Adipocyte (in vitro differentiated cells): Measurements from ENCODE around the gene MYO1D.
"Not testable (repeated sequence)": the region's sequence is repeated elsewhere in the genome, so short reads cannot be mapped to it uniquely, and the experiment has no call there.

ENCODE experiments used
- DNase-seq: peaks from one replicate; pipeline ENCODE4 v3.0.0-alpha.2; 2015; ENCODE audit warnings: low read depth
- H3K27me3 ChIP-seq: replicated peaks from 2 replicates; pipeline ENCODE4 v1.7.0; 2013; ENCODE audit warnings: mild to moderate bottlenecking, low read length, moderate library complexity; ENCODE audit not compliant: control insufficient read depth, insufficient read depth
- H3K36me3 ChIP-seq: 2 replicates; pipeline ENCODE4 v1.7.0; 2013; ENCODE audit warnings: low read length, mild to moderate bottlenecking, moderate library complexity; ENCODE audit not compliant: control insufficient read depth, insufficient read depth, severe bottlenecking
- H3K4me1 ChIP-seq: 2 replicates; pipeline ENCODE4 v1.7.0; 2013; ENCODE audit warnings: mild to moderate bottlenecking, low read length, moderate library complexity; ENCODE audit not compliant: control insufficient read depth, insufficient read depth
- H3K4me3 ChIP-seq: 2 replicates; pipeline ENCODE4 v1.7.0; 2013; ENCODE audit warnings: mild to moderate bottlenecking, low read length, moderate library complexity
- H3K9ac ChIP-seq: 2 replicates; pipeline ENCODE4 v1.7.0; 2013; ENCODE audit warnings: mild to moderate bottlenecking, low read length, moderate library complexity
- H3K9me3 ChIP-seq: 2 replicates; pipeline ENCODE4 v1.7.0; 2013; ENCODE audit warnings: mild to moderate bottlenecking, low read length, moderate library complexity; ENCODE audit not compliant: control insufficient read depth

Gene MYO1D

DNA sequence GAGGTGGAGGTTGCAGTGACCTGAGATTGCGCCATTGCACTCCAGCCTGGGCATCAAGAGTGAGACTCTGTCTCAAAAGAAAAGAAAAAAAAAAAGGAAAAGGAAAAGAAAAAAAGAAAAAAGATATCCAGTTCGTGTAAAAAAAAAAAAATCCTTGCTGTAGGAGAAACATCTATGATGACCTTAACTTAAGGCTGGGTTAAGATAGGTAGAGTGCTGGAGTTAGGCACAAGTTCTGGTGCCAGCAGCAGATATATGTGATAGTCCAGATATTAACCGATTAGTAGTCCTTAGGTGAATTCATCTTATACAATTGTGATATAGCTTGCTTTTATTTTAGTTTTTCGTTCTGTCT, 415.4 kb downstream of the MYO1D start:
- Histone ChIP-seq H3K9me3 (no peaks in the 10 kb centered on the region), H3K36me3 (peaks cover 85% of the 10 kb centered on the region), H3K9ac (no peak overlapping the region), H3K27me3 (no peaks in the 10 kb centered on the region), H3K4me1 (no peaks in the 10 kb centered on the region), H3K4me3 (no peak overlapping the region)
- DNase-seq, result no peak

DNA sequence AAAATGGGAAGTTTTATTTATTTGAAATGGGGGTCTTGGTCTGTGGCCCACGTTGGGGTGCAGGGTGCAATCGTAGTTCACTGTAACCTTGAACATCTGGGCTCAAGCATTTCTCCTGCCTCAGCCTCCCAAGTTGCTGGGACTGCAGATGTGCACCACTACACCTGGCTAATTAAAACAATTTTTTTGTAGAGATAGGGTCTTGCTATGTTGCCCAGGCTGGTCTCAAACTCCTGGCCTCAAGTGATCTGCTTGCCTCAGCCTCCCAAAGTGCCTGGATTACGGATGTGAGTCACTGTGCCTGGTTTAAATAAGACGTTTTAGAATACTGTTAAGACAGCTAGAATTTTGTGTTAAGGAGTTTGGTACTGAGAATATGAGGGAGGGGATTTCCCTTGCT, 416.9 kb downstream of the MYO1D start:
- no peaks in the 10 kb centered on the region for H3K27me3 ChIP-seq
- H3K4me1 ChIP-seq, result no peaks in the 10 kb centered on the region
- DNase-seq, result no peak
- H3K36me3 ChIP-seq, result peaks cover 84% of the 10 kb centered on the region
- H3K9ac ChIP-seq, result no peak overlapping the region
- no peak overlapping the region for H3K4me3 ChIP-seq
- H3K9me3 ChIP-seq, result no peaks in the 10 kb centered on the region

DNA sequence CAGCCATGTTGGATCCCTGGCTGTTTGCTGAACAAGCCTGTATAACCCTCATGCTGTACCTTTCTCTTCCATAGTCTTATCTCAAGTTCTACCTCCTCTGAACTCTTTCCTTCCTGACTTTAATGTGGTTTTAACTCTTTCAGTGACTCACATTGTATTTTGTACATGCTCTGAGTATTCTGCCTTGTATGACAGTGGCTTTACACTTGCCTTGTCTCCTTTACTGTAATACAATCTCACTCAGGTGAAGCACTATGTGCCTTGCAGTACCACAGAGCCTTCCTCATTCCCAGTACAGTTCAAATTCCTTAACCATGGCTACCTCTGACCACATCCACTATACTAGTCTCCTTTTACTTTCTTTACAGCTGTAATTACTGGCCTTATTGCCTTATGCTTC, 418.6 kb downstream of the MYO1D start:
- H3K36me3 ChIP-seq, result peaks cover 85% of the 10 kb centered on the region
- H3K9ac ChIP-seq, result no peak overlapping the region
- H3K9me3 ChIP-seq, result no peaks in the 10 kb centered on the region
- no peaks in the 10 kb centered on the region for H3K4me1 ChIP-seq
- no peaks in the 10 kb centered on the region for H3K27me3 ChIP-seq
- no peak overlapping the region for H3K4me3 ChIP-seq
- DNase-seq, result no peak

DNA sequence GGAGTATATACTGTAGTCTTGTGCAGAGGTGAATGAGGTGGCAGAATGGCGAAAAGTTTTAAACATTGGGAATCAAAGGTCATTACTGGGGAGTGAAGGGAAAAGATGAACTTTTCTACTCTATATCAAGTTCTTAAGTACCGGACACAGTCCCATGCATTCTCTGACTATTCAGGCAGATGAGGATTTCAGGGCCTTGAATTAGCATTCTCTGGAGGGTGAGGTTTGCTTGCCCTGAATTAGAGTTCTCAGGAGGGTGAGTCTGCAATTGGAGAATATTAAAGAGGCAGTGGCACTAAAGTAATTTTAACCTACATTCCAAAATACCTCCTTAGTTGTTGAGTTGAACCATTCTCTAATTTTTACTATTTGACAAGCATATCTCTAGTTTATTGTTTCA, 423.6 kb downstream of the MYO1D start:
- no peak overlapping the region for H3K9ac ChIP-seq
- no peaks in the 10 kb centered on the region for H3K9me3 ChIP-seq
- peaks cover 90% of the 10 kb centered on the region for H3K36me3 ChIP-seq
- H3K27me3 ChIP-seq, result no peaks in the 10 kb centered on the region
- no peak for DNase-seq
- peaks cover 12% of the 10 kb centered on the region for H3K4me1 ChIP-seq
- H3K4me3 ChIP-seq, result no peak overlapping the region

DNA sequence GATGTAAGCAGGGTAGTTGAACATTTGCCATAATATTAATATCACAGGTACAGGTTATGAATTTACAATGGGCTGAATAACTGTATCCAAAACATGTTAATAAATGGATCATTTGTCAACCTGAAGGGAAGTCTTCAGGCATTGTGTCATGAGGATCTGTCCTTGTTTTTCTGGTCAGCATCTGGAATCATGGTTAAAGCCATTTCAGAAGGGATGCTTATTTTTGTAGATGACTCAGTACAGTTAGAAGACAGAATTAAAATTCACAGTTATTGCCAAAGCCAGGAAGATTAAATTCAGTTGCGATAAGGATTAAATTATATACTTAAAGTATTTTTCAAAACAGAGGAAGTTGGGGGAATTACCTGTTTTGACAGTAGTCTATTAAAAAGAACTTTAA, 424.6 kb downstream of the MYO1D start:
- no peak overlapping the region for H3K4me3 ChIP-seq
- peak; percentile 19 for DNase-seq
- peaks cover 15% of the 10 kb centered on the region for H3K4me1 ChIP-seq
- H3K27me3 ChIP-seq, result no peaks in the 10 kb centered on the region
- H3K36me3 ChIP-seq, result peaks cover 93% of the 10 kb centered on the region
- H3K9me3 ChIP-seq, result no peaks in the 10 kb centered on the region
- no peak overlapping the region for H3K9ac ChIP-seq

DNA sequence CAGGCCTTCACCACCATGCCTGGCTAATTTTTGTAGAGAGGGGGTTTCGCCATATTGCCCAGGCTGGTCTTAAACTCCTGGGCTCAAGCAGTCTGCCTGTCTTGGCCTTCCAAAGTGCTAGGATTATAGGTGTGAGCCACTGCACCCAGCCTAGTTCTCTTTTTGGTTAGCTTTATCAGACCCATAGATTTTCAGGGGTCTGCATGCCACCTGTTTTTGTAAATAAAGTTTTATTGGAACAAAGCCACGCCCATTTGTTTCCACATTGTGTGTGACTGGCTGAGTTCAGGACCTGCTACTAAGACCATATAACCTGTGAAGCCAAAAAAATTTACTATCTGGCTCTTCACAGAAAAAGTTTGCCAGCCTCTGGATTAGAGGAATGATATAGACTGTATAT, 425.0 kb downstream of the MYO1D start:
- peaks cover 19% of the 10 kb centered on the region for H3K4me1 ChIP-seq
- H3K4me3 ChIP-seq, result no peak overlapping the region
- no peak overlapping the region for H3K9ac ChIP-seq
- no peak for DNase-seq
- no peaks in the 10 kb centered on the region for H3K27me3 ChIP-seq
- H3K9me3 ChIP-seq, result no peaks in the 10 kb centered on the region
- peaks cover 93% of the 10 kb centered on the region for H3K36me3 ChIP-seq

DNA sequence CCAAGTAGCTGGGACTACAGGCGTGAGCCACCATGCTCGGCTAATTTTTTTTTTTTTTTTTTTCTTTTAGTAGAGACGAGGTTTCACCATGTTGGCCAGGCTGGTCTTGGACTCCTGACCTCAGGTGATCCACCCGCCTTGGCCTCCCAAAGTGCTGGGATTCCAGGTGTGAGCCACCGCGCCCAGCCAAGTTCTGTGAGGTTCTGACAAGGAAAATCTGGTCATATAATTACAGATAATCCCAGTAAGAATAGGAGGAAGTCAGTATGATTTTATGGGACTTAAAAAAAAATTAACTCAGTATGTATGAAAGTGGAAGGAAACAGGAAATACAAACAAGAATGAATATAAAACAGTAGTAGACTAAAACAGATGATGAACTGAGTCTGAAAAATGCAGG, 426.5 kb downstream of the MYO1D start:
- DNase-seq, H3K4me3 ChIP-seq, H3K9me3 ChIP-seq, H3K9ac ChIP-seq, H3K27me3 ChIP-seq: not testable (repeated sequence)
- H3K36me3 ChIP-seq, result peaks cover 84% of the 10 kb centered on the region
- H3K4me1 ChIP-seq, result peaks cover 33% of the 10 kb centered on the region

DNA sequence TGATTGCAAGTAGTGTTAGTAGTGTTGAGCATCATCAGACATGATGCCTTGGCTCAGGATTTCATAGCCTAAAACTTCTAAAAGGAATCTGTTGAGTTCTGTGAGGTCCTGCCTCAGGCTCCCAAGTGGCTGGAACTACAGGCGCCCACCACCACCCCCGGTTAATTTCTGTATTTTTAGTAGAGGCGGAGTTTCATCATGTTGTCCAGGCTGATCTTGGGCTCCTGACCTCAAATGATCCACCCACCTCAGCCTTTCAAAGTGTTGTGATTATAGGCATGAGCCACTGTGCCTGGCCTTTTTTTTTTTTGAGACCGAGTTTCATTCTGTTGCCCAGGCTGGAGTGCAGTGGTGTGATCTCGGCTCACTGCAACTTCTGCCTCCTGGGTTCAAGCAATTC, 427.0 kb downstream of the MYO1D start:
- no peak overlapping the region for H3K4me3 ChIP-seq
- H3K36me3 ChIP-seq, result peaks cover 79% of the 10 kb centered on the region
- H3K4me1 ChIP-seq, result peaks cover 33% of the 10 kb centered on the region
- no peaks in the 10 kb centered on the region for H3K27me3 ChIP-seq
- DNase-seq, result no peak
- H3K9me3 ChIP-seq, result no peaks in the 10 kb centered on the region
- no peak overlapping the region for H3K9ac ChIP-seq

DNA sequence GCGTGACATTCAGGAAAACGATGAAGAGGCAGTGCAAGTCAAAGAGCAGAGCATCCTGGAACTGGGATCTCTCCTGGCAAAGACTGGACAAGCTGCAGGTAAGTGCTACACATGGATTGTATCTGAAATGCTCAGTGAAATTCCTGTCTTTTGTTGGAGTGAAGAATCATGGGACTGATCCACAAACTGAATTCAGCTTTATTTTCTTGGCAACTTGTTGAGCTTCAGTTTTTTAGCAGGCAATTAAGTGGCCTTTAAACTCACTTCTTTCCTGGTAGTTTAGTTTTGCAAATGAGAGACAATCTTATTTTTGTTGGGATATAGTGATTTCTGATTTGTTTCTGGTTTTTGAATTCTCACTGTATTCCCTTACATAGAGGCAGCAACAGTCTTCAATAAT, 430.0 kb downstream of the MYO1D start:
- peaks cover 49% of the 10 kb centered on the region for H3K36me3 ChIP-seq
- H3K4me1 ChIP-seq, result peaks cover 22% of the 10 kb centered on the region
- H3K27me3 ChIP-seq, result no peaks in the 10 kb centered on the region
- no peaks in the 10 kb centered on the region for H3K9me3 ChIP-seq
- DNase-seq, result no peak
- no peak overlapping the region for H3K9ac ChIP-seq
- H3K4me3 ChIP-seq, result peak overlapping the region; percentile 95

DNA sequence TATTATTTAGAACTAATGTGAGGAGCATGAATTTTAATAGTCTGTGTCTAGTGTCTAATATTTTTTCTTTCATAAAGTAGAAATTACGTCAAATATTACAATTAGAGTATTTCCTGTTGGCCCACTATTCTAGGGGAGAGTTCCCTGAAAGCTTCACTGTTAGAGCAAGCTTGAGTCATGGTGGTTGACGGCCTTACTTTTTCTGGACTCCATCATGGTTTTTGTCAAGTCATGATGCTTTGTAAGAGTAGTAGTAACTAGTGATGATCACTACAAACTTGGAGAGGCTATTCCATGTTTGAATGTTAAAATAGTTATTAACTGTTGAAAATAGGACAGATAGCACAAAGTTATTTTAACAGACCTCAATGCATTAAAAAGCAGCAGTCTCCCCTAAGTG, 431.0 kb downstream of the MYO1D start:
- no peaks in the 10 kb centered on the region for H3K9me3 ChIP-seq
- H3K9ac ChIP-seq, result peak overlapping the region; percentile 95
- DNase-seq, result no peak
- peaks cover 39% of the 10 kb centered on the region for H3K36me3 ChIP-seq
- peaks cover 21% of the 10 kb centered on the region for H3K4me1 ChIP-seq
- H3K4me3 ChIP-seq, result peak overlapping the region; percentile 95
- H3K27me3 ChIP-seq, result no peaks in the 10 kb centered on the region

DNA sequence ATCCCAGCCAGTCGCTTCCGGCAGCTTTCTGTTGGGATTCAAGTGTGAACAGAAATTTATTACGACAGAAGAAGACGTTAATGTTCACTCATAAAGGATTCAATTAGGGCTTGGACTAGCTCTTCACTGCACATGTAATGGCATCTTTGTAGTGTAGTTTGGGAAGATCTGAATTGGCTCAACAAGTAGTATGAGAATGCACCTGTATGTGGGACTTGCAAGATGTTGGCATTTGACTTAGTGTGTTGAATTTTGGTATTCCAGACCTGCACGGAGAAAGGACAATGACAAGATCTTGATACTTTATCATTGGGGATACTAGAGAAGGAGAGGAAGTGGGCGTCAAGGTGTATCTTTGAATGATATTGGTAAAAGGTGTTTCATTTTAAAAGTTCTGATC, 431.4 kb downstream of the MYO1D start:
- Histone ChIP-seq H3K4me1 (peaks cover 21% of the 10 kb centered on the region), H3K9me3 (no peaks in the 10 kb centered on the region), H3K27me3 (no peaks in the 10 kb centered on the region), H3K36me3 (peaks cover 35% of the 10 kb centered on the region), H3K4me3 (peak overlapping the region; percentile 95), H3K9ac (peak overlapping the region; percentile 95)
- no peak for DNase-seq

DNA sequence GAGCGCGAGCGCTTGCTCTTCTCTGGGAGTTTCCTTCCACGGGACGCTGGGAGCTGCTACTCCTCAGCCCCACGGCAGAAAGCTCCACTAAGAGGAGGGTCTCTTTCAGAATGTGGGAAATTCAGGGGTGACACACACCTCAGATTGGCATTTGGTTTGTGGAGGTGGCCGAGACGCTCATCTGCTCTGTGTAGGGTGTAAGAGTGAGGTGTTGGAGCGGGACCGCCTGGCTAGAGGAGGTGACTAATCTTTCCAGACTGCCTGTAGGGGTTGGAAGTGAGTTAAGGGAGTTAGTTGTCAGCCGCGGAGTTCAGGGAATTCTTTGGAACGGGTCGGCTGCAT, 431.9 kb downstream of the MYO1D start:
- peak overlapping the region; percentile 95 for H3K9ac ChIP-seq
- DNase-seq, result peak; percentile 79
- peaks cover 34% of the 10 kb centered on the region for H3K36me3 ChIP-seq
- no peaks in the 10 kb centered on the region for H3K9me3 ChIP-seq
- no peaks in the 10 kb centered on the region for H3K27me3 ChIP-seq
- peaks cover 21% of the 10 kb centered on the region for H3K4me1 ChIP-seq
- peak overlapping the region; percentile 95 for H3K4me3 ChIP-seq
